ENCODE data around the gene COL18A1.

GRCh38 chr21:45504021-45504515 lies 99.1 kb downstream of the COL18A1 start:
- TF ChIP-seq EZH2 (IDR thresholded peaks at IDR 0.05; ENCODE audit: borderline replicate concordance, low read depth, low read length, poor library complexity, severe bottlenecking) (no peak), CTCF (conservative IDR thresholded peaks at IDR 0.05; ENCODE audit: low read depth, low read length) (no peak; the same call in 1 of the 2 replicates)
